WTC11 (cell line): ENCODE data around the gene ASTN1. TPM values are rescaled to one million over a fixed set of nuclear protein-coding genes. Genes with fewer than 3 reads are reported as not detected.

Experiments
- ATAC-seq: fragments of 200-7000 bp; cut with Tn5 transposase; 2 replicates; pipeline ENCODE4 v1.10.0; 2021; ENCODE audit warnings: mild to moderate bottlenecking, moderate library complexity
- CTCF ChIA-PET: fragments of 300-600 bp; sonication (Branson Sonifier 250); formaldehyde crosslinking; loops from one replicate; lab custom pipeline; 2021; ENCODE audit warnings: antibody characterized with exemption; lab: Charles Lee
- POLR2A ChIA-PET: fragments of 350-600 bp; sonication (Branson Sonifier 250); formaldehyde crosslinking; loops from one replicate; lab custom pipeline; 2021; ENCODE audit warnings: antibody characterized with exemption; lab: Charles Lee
- DNase-seq: peaks from one replicate; pipeline ENCODE4 v3.0.0; 2021; ENCODE audit warnings: low spot score
- H3K27ac Mint-ChIP-seq: 2 replicates; pipeline ENCODE4 v1.8.0; 2021; ENCODE audit warnings: mixed read lengths
- H3K27me3 Mint-ChIP-seq: 2 replicates; pipeline ENCODE4 v1.8.0; 2021; ENCODE audit warnings: low read depth, mild to moderate bottlenecking, moderate library complexity, mixed read lengths
- H3K36me3 Mint-ChIP-seq: 2 replicates; pipeline ENCODE4 v1.8.0; 2021; ENCODE audit warnings: mixed read lengths
- H3K4me1 Mint-ChIP-seq: 2 replicates; pipeline ENCODE4 v1.8.0; 2022; ENCODE audit warnings: mixed read lengths
- H3K4me3 Mint-ChIP-seq: 2 replicates; pipeline ENCODE4 v1.8.0; 2021; ENCODE audit warnings: mild to moderate bottlenecking, moderate library complexity, mixed read lengths
- H3K9me3 Mint-ChIP-seq: 2 replicates; pipeline ENCODE4 v1.8.0; 2021; ENCODE audit warnings: mixed read lengths
- ATF1 ChIP-seq: sonication (generic); formaldehyde crosslinking; IDR thresholded peaks from 2 replicates; pipeline ENCODE4 v1.8.1; 2023; ENCODE audit warnings: mild to moderate bottlenecking, moderate library complexity, missing genetic modification reagents
- EMX1 ChIP-seq: fragments of 250-450 bp; sonication (Bioruptor Pico); IDR thresholded peaks from 2 replicates; pipeline ENCODE4 v1.8.0; 2021; ENCODE audit warnings: mild to moderate bottlenecking
- FOXP1 ChIP-seq: sonication (generic); formaldehyde crosslinking; IDR thresholded peaks from 2 replicates; pipeline ENCODE4 v1.8.0; 2022; ENCODE audit warnings: missing genetic modification reagents, mild to moderate bottlenecking, moderate library complexity, borderline replicate concordance
- GRHL2 ChIP-seq: fragments of 250-450 bp; sonication (Bioruptor Pico); IDR thresholded peaks from 2 replicates; pipeline ENCODE4 v1.8.0; 2022; ENCODE audit warnings: mild to moderate bottlenecking, moderate library complexity; ENCODE audit not compliant: insufficient replicate concordance, severe bottlenecking
- NFATC4 ChIP-seq: fragments of 250-450 bp; sonication (Bioruptor Pico); IDR thresholded peaks from 2 replicates; pipeline ENCODE4 v1.9.0; 2021; ENCODE audit warnings: mild to moderate bottlenecking
- PRRX2 ChIP-seq: fragments of 250-450 bp; sonication (Bioruptor Pico); IDR thresholded peaks from 2 replicates; pipeline ENCODE4 v1.8.0; 2021; ENCODE audit warnings: mild to moderate bottlenecking
- SMAD3 ChIP-seq: sonication (generic); formaldehyde crosslinking; IDR thresholded peaks from 2 replicates; pipeline ENCODE4 v1.8.0; 2022; ENCODE audit warnings: missing genetic modification reagents, mild to moderate bottlenecking, borderline replicate concordance
- ZNF219 ChIP-seq: sonication (generic); formaldehyde crosslinking; IDR thresholded peaks from 2 replicates; pipeline ENCODE4 v1.8.0; 2023; ENCODE audit warnings: missing genetic modification reagents, mild to moderate bottlenecking, borderline replicate concordance
- ZNF263 ChIP-seq: sonication (generic); formaldehyde crosslinking; IDR thresholded peaks from 2 replicates; pipeline ENCODE4 v1.8.1; 2022; ENCODE audit warnings: low read depth, mild to moderate bottlenecking, moderate library complexity, missing genetic modification reagents
- total RNA-seq: library from RNA; stranded (reverse); gene quantifications from 3 replicates; pipeline ENCODE4 v1.2.3, GENCODE V29; 2021
- TF ChIP-seq, protein P1 (sequence below): fragments of 250-450 bp; sonication (Bioruptor Pico); IDR thresholded peaks from 2 replicates; pipeline ENCODE4 v1.8.0; 2021; ENCODE audit warnings: mild to moderate bottlenecking
- TF ChIP-seq, protein P2 (sequence below): sonication (generic); formaldehyde crosslinking; IDR thresholded peaks from 2 replicates; pipeline ENCODE4 v1.8.1; 2023; ENCODE audit warnings: mild to moderate bottlenecking, missing genetic modification reagents, moderate library complexity
- TF ChIP-seq, protein P3 (sequence below): sonication (generic); formaldehyde crosslinking; IDR thresholded peaks from 2 replicates; pipeline ENCODE4 v1.8.1; 2023; ENCODE audit warnings: mild to moderate bottlenecking, moderate library complexity, missing genetic modification reagents
- TF ChIP-seq, protein P4 (sequence below): fragments of 200-600 bp; IDR thresholded peaks from 2 replicates; pipeline ENCODE4 v1.8.0; 2022; ENCODE audit warnings: antibody characterized with exemption
- TF ChIP-seq, protein P5 (sequence below): fragments of 250-450 bp; sonication (Bioruptor Pico); IDR thresholded peaks from 2 replicates; pipeline ENCODE4 v1.9.0; 2021; ENCODE audit warnings: moderate library complexity, mild to moderate bottlenecking, inconsistent platforms, borderline replicate concordance
- TF ChIP-seq, protein P6 (sequence below): fragments of 250-450 bp; sonication (Bioruptor Pico); IDR thresholded peaks from 2 replicates; pipeline ENCODE4 v1.9.0; 2021; ENCODE audit warnings: mild to moderate bottlenecking
- TF ChIP-seq, protein P7 (sequence below): sonication (generic); formaldehyde crosslinking; IDR thresholded peaks from 2 replicates; pipeline ENCODE4 v1.8.0; 2023; ENCODE audit warnings: missing genetic modification reagents, mild to moderate bottlenecking, borderline replicate concordance
- TF ChIP-seq, protein P8 (sequence below): fragments of 250-450 bp; sonication (Bioruptor Pico); conservative IDR thresholded peaks from 2 replicates; pipeline ENCODE4 v1.9.0; 2021; ENCODE audit warnings: mild to moderate bottlenecking

ASTN1 gene
- total RNA-seq, 1 experiment from 2014 or later = 3.4 TPM

DNA sequence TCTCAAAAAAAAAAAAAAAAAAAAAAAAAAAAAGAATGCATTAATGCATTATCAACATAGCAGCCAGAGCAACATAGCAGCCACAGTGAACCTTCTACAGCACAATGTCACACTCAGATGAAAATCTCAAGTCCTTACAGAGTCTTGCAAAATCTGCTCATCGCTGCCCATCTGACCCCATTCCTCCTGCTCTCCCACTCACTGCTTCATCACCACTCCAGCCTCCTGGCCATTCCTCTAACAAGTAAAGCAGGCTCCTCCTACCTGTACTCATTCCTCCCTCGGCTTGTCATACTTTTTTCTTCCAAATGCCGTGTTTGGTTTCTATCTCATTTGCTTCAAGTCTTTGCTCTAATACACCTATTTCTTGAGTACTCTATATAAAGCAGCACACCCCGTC, 35.8 kb upstream of the ASTN1 start:
- no peak overlapping the region for H3K27ac Mint-ChIP-seq

DNA sequence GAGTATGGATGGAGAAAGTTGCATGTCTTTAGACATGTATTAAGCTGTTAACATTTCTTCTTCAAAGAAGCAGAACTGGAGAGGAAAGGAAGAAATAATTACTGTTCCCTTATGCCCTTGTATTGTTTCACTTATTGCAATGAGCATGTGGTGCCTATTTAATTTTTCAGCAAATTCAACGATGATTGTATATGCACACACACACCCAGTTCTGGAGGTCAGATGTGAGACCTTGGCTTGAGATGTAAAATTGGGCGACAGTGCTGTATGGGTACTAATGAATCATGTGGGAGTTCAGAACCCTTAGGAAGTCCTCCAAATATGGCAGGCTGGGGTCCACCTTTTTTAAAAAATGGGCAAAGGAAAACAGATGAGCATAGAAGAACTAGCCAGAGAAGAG, 33.7 kb upstream of the ASTN1 start:
- H3K27me3 Mint-ChIP-seq = no peaks in the 10 kb centered on the region; the same call in 1 of the 2 replicates
- CTCF ChIA-PET = no interaction called here
- no peak overlapping the region for H3K4me3 Mint-ChIP-seq
- no peaks in the 10 kb centered on the region for H3K9me3 Mint-ChIP-seq
- ATAC-seq (no peak), DNase-seq (no peak)
- H3K36me3 Mint-ChIP-seq = no peaks in the 10 kb centered on the region
- no peaks in the 10 kb centered on the region for H3K4me1 Mint-ChIP-seq
- no peak overlapping the region for H3K27ac Mint-ChIP-seq
- POLR2A ChIA-PET = no interaction called here
- TF ChIP-seq SMAD3 (CRISPR knock-in tag) (no peak), EMX1 (no peak), PRRX2 (no peak), FOXP1 (no peak), NFATC4 (CRISPR knock-in tag) (no peak), GRHL2 (no peak), ZNF219 (CRISPR knock-in tag) (no peak), ZNF263 (no peak), ATF1 (CRISPR knock-in tag) (no peak)
- TF ChIP-seq, protein P1, sequence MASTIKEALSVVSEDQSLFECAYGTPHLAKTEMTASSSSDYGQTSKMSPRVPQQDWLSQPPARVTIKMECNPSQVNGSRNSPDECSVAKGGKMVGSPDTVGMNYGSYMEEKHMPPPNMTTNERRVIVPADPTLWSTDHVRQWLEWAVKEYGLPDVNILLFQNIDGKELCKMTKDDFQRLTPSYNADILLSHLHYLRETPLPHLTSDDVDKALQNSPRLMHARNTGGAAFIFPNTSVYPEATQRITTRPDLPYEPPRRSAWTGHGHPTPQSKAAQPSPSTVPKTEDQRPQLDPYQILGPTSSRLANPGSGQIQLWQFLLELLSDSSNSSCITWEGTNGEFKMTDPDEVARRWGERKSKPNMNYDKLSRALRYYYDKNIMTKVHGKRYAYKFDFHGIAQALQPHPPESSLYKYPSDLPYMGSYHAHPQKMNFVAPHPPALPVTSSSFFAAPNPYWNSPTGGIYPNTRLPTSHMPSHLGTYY (CRISPR knock-in tag) = no peak
- TF ChIP-seq, protein P2, sequence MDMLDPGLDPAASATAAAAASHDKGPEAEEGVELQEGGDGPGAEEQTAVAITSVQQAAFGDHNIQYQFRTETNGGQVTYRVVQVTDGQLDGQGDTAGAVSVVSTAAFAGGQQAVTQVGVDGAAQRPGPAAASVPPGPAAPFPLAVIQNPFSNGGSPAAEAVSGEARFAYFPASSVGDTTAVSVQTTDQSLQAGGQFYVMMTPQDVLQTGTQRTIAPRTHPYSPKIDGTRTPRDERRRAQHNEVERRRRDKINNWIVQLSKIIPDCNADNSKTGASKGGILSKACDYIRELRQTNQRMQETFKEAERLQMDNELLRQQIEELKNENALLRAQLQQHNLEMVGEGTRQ (CRISPR knock-in tag) = no peak
- TF ChIP-seq, protein P3, sequence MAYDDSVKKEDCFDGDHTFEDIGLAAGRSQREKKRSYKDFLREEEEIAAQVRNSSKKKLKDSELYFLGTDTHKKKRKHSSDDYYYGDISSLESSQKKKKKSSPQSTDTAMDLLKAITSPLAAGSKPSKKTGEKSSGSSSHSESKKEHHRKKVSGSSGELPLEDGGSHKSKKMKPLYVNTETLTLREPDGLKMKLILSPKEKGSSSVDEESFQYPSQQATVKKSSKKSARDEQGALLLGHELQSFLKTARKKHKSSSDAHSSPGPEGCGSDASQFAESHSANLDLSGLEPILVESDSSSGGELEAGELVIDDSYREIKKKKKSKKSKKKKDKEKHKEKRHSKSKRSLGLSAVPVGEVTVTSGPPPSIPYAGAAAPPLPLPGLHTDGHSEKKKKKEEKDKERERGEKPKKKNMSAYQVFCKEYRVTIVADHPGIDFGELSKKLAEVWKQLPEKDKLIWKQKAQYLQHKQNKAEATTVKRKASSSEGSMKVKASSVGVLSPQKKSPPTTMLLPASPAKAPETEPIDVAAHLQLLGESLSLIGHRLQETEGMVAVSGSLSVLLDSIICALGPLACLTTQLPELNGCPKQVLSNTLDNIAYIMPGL = no peak
- TF ChIP-seq, protein P4, sequence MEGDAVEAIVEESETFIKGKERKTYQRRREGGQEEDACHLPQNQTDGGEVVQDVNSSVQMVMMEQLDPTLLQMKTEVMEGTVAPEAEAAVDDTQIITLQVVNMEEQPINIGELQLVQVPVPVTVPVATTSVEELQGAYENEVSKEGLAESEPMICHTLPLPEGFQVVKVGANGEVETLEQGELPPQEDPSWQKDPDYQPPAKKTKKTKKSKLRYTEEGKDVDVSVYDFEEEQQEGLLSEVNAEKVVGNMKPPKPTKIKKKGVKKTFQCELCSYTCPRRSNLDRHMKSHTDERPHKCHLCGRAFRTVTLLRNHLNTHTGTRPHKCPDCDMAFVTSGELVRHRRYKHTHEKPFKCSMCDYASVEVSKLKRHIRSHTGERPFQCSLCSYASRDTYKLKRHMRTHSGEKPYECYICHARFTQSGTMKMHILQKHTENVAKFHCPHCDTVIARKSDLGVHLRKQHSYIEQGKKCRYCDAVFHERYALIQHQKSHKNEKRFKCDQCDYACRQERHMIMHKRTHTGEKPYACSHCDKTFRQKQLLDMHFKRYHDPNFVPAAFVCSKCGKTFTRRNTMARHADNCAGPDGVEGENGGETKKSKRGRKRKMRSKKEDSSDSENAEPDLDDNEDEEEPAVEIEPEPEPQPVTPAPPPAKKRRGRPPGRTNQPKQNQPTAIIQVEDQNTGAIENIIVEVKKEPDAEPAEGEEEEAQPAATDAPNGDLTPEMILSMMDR = no peak
- TF ChIP-seq, protein P5, sequence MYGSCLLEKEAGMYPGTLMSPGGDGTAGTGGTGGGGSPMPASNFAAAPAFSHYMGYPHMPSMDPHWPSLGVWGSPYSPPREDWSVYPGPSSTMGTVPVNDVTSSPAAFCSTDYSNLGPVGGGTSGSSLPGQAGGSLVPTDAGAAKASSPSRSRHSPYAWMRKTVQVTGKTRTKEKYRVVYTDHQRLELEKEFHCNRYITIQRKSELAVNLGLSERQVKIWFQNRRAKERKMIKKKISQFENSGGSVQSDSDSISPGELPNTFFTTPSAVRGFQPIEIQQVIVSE = no peak
- TF ChIP-seq, protein P6, sequence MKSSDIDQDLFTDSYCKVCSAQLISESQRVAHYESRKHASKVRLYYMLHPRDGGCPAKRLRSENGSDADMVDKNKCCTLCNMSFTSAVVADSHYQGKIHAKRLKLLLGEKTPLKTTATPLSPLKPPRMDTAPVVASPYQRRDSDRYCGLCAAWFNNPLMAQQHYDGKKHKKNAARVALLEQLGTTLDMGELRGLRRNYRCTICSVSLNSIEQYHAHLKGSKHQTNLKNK (CRISPR knock-in tag) = no peak

More for the DNA sequence above, 35.8 kb upstream of the ASTN1 start:
- Mint-ChIP-seq H3K4me3 (no peak overlapping the region), H3K36me3 (no peaks in the 10 kb centered on the region), H3K4me1 (no peaks in the 10 kb centered on the region), H3K27me3 (peaks cover 2% of the 10 kb centered on the region; the same call in 1 of the 2 replicates), H3K9me3 (no peaks in the 10 kb centered on the region)
- DNase-seq (no peak), ATAC-seq (peak; percentile 43)
- CTCF ChIA-PET = no interaction called here
- TF ChIP-seq, protein P7, sequence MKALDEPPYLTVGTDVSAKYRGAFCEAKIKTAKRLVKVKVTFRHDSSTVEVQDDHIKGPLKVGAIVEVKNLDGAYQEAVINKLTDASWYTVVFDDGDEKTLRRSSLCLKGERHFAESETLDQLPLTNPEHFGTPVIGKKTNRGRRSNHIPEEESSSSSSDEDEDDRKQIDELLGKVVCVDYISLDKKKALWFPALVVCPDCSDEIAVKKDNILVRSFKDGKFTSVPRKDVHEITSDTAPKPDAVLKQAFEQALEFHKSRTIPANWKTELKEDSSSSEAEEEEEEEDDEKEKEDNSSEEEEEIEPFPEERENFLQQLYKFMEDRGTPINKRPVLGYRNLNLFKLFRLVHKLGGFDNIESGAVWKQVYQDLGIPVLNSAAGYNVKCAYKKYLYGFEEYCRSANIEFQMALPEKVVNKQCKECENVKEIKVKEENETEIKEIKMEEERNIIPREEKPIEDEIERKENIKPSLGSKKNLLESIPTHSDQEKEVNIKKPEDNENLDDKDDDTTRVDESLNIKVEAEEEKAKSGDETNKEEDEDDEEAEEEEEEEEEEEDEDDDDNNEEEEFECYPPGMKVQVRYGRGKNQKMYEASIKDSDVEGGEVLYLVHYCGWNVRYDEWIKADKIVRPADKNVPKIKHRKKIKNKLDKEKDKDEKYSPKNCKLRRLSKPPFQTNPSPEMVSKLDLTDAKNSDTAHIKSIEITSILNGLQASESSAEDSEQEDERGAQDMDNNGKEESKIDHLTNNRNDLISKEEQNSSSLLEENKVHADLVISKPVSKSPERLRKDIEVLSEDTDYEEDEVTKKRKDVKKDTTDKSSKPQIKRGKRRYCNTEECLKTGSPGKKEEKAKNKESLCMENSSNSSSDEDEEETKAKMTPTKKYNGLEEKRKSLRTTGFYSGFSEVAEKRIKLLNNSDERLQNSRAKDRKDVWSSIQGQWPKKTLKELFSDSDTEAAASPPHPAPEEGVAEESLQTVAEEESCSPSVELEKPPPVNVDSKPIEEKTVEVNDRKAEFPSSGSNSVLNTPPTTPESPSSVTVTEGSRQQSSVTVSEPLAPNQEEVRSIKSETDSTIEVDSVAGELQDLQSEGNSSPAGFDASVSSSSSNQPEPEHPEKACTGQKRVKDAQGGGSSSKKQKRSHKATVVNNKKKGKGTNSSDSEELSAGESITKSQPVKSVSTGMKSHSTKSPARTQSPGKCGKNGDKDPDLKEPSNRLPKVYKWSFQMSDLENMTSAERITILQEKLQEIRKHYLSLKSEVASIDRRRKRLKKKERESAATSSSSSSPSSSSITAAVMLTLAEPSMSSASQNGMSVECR = no peak
- TF ChIP-seq, protein P8, sequence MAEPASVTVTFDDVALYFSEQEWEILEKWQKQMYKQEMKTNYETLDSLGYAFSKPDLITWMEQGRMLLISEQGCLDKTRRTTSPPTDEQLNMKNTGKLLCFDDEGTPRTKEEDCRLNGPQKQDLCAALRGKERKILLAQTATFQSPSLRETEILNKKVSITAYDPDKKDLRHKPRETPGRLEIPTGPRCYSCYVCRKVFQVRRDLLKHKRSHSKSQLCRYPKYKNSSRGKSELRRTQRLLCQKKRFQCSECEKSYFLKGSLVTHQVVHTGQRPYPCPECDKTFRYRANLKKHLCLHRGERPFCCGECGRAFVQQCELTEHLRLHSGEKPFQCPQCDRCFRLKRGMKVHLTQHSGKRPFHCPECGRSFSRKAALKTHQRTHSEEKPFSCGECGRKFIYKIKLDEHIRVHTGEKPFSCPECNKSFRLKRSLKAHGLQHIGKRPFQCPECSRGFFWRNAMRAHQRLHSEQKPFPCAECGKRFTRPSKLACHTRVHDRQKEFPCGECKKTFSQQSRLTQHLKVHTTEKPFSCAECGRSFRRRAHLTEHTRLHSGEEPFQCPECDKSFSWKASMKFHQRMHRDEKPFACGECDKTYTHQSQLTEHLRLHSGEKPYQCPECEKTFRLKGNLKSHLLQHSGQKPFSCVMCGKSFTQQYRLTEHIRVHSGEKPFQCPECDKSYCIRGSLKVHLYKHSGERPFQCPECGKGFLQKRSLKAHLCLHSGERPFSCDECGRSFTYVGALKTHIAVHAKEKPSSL (CRISPR knock-in tag) = no peak
- POLR2A ChIA-PET = no interaction called here
